HL-60 (cell line): ENCODE results near the gene ACTG1.

Experiments used
- DNase-seq, 2 experiments: peaks; one replicate each; pipeline ENCODE4 v3.0.0-alpha.2; 2010 to 2020; ENCODE audit warnings: low read depth in 1 of 2, low spot score in 1 of 2
- H3K27ac ChIP-seq: fragments of 250-450 bp; sonication (Bioruptor Pico); replicated peaks from 2 replicates; pipeline ENCODE4 v1.5.1; 2020; ENCODE audit warnings: mild to moderate bottlenecking, moderate library complexity
- H3K27me3 ChIP-seq: fragments of 250-450 bp; sonication (Bioruptor Pico); 2 replicates; pipeline ENCODE4 v1.5.1; 2021; ENCODE audit warnings: mild to moderate bottlenecking, moderate library complexity; ENCODE audit not compliant: insufficient read depth, poor library complexity, severe bottlenecking
- H3K4me3 ChIP-seq: replicated peaks from 2 replicates; pipeline ENCODE4 v1.5.1; 2011; ENCODE audit warnings: mild to moderate bottlenecking, control low read depth, low read length; ENCODE audit not compliant: insufficient read depth
- GABPA ChIP-seq: IDR thresholded peaks from 2 replicates; pipeline ENCODE4 v1.6.1; 2012; ENCODE audit warnings: low read depth
- POLR2AphosphoS5 ChIP-seq: IDR thresholded peaks from 2 replicates; pipeline ENCODE4 v1.6.1; 2012; ENCODE audit warnings: low read depth
- SPI1 ChIP-seq: IDR thresholded peaks from 2 replicates; pipeline ENCODE4 v1.6.1; 2012; ENCODE audit warnings: low read depth, mild to moderate bottlenecking, borderline replicate concordance
- TF ChIP-seq, protein P1 (sequence below): IDR thresholded peaks from one replicate; pipeline ENCODE4 v1.5.1; 2011; ENCODE audit warnings: low read length, control low read depth, inconsistent platforms; ENCODE audit not compliant: insufficient read depth
- TF ChIP-seq, protein P2 (sequence below): IDR thresholded peaks from 2 replicates; pipeline ENCODE4 v1.6.1; 2012; ENCODE audit warnings: low read depth; ENCODE audit not compliant: insufficient replicate concordance

Gene ACTG1

GRCh38 chr17:81494626-81495377 is 17.8 kb downstream of the ACTG1 start:
- no peak for DNase-seq

GRCh38 chr17:81493198-81494038 is 19.2 kb downstream of the ACTG1 start:
- Histone ChIP-seq H3K27me3 (no peaks in the 10 kb centered on the region), H3K27ac (no peak overlapping the region)
- no peak for DNase-seq

More at GRCh38 chr17:81494626-81495377, 17.8 kb downstream of the ACTG1 start:
- TF ChIP-seq GABPA: no peak
- no peak for TF ChIP-seq SPI1
- TF ChIP-seq, protein P1, sequence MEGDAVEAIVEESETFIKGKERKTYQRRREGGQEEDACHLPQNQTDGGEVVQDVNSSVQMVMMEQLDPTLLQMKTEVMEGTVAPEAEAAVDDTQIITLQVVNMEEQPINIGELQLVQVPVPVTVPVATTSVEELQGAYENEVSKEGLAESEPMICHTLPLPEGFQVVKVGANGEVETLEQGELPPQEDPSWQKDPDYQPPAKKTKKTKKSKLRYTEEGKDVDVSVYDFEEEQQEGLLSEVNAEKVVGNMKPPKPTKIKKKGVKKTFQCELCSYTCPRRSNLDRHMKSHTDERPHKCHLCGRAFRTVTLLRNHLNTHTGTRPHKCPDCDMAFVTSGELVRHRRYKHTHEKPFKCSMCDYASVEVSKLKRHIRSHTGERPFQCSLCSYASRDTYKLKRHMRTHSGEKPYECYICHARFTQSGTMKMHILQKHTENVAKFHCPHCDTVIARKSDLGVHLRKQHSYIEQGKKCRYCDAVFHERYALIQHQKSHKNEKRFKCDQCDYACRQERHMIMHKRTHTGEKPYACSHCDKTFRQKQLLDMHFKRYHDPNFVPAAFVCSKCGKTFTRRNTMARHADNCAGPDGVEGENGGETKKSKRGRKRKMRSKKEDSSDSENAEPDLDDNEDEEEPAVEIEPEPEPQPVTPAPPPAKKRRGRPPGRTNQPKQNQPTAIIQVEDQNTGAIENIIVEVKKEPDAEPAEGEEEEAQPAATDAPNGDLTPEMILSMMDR: no peak
- TF ChIP-seq POLR2AphosphoS5: no peak
- TF ChIP-seq, protein P2, sequence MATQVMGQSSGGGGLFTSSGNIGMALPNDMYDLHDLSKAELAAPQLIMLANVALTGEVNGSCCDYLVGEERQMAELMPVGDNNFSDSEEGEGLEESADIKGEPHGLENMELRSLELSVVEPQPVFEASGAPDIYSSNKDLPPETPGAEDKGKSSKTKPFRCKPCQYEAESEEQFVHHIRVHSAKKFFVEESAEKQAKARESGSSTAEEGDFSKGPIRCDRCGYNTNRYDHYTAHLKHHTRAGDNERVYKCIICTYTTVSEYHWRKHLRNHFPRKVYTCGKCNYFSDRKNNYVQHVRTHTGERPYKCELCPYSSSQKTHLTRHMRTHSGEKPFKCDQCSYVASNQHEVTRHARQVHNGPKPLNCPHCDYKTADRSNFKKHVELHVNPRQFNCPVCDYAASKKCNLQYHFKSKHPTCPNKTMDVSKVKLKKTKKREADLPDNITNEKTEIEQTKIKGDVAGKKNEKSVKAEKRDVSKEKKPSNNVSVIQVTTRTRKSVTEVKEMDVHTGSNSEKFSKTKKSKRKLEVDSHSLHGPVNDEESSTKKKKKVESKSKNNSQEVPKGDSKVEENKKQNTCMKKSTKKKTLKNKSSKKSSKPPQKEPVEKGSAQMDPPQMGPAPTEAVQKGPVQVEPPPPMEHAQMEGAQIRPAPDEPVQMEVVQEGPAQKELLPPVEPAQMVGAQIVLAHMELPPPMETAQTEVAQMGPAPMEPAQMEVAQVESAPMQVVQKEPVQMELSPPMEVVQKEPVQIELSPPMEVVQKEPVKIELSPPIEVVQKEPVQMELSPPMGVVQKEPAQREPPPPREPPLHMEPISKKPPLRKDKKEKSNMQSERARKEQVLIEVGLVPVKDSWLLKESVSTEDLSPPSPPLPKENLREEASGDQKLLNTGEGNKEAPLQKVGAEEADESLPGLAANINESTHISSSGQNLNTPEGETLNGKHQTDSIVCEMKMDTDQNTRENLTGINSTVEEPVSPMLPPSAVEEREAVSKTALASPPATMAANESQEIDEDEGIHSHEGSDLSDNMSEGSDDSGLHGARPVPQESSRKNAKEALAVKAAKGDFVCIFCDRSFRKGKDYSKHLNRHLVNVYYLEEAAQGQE: no peak
- Histone ChIP-seq H3K27ac (no peak overlapping the region), H3K4me3 (no peak overlapping the region), H3K27me3 (no peaks in the 10 kb centered on the region)

GRCh38 chr17:81492706-81493105 is 19.9 kb downstream of the ACTG1 start:
- no peak overlapping the region for H3K27ac ChIP-seq
- TF ChIP-seq SPI1: no peak
- TF ChIP-seq, protein P1: no peak
- no peak for TF ChIP-seq POLR2AphosphoS5
- TF ChIP-seq, protein P2: no peak
- TF ChIP-seq GABPA: no peak
- no peak for DNase-seq
- H3K27me3 ChIP-seq: no peaks in the 10 kb centered on the region
- H3K4me3 ChIP-seq: no peak overlapping the region

More at GRCh38 chr17:81493198-81494038, 19.2 kb downstream of the ACTG1 start:
- H3K4me3 ChIP-seq: no peak overlapping the region
- TF ChIP-seq SPI1 (no peak), GABPA (no peak)
- TF ChIP-seq, protein P2: no peak
- TF ChIP-seq, protein P1: no peak
